ENCODE results near the gene RRP36.
A peak's percentile ranks its signal among the peaks of the same experiment; 100 is the strongest.

RRP36 gene

DNA sequence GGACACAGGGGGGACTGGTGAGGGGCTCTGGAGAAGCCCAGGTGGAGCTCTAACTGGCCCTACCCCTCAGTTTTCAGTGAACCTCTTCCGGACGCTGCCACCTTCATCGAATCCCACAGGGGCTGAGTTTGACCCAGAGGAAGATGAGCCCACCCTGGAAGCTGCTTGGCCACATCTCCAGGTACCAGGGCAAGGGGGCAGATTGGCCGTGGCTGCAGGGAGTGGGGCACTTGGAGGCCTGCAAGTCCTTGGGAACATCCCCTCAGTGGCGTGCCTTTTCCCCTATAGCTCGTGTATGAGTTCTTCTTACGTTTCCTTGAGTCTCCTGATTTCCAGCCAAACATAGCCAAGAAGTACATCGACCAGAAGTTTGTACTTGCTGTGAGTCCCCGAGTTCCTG lies 14.3 kb upstream of the RRP36 start:
- DNase-seq: no peak

DNA sequence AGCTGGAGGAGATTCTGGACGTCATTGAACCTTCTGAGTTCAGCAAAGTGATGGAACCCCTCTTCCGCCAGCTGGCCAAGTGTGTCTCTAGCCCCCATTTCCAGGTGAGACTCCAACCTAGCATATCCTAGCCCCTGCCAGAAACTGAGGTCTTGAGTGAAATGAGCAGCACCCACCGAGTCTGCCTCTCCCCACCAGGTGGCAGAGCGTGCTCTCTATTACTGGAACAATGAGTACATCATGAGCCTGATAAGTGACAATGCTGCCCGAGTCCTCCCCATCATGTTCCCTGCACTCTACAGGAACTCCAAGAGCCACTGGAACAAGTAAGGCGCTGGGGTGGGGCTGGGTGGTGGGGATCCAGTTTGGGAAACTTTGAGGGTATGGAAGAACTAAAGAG lies 12.3 kb upstream of the RRP36 start:
- DNase-seq: peak in 2 of 3 experiments; percentile 13 to 42

DNA sequence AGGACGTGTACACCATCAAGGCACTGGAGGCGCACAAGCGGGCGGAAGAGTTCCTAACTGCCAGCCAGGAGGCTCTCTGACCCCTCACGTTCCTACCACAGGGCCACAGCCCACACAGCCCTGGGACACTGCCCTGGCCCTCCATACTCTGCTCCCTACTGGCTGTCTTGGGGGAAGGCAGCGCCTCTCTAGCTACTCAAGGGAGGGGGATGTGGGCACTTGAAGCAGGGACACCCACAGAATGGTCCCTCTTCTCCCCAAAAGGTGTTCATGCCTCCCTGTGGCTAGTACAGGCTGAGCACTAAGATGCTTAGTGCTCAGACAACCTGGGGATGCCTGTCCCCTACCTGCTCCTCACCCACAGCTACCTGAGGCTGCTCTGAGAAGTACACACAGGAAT lies 10.2 kb upstream of the RRP36 start:
- DNase-seq: no peak

DNA sequence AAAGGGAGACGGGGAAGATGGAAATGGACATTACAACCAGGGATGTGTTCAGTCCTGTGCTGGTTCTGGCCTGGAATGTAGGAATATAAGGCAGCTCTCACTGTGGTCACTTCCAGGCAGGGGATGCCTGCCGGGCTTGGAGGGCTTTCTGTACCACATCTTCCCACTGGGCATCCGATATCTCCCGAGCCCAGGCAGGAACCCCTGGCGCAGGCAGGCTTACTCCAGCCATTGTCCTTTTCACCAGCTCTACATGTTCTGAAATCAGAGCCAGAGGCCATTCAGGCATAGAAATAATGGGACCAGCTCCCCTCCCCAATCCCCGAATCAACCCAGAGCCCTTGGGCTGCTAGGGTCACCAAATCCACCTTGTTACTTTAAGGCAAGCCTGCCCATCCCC lies 9.1 kb upstream of the RRP36 start:
- no peak for DNase-seq

DNA sequence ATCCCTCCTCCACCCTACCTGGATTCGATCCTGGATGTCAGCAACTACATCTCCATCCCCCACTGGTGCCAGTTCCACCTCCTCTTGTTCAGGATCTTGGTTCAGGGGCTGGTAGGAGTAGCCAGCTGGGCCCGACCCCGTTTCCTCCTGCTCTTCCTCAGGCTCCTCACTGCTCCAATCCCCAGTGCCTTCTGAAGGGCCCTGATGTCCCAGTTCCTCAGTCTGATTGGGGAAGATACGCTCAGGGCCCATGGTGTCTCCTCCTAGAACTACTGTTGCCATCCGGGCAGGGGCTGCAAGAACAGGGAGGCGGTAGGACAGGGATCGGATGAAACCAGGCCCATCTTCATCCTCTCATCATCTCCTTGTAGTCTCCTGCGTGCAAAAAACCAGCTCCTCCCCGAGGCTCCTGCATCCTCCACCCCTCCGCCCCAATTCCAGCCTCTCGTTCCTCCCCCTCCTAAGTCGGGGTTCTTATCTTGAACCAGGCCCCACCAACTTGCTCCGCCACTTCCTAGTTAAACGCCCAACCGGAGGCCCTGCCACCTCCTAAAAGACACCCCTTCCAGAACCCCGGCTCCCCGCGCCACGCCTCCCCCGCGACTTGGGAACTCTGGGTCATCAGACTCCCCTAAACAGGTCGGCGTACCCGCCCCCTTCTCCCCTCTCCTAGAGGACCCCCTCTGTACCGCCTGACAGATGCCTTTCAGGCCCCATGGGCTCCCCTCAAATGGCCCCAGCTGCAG lies 8.2 kb upstream of the RRP36 start:
- DNase-seq: no peak

DNA sequence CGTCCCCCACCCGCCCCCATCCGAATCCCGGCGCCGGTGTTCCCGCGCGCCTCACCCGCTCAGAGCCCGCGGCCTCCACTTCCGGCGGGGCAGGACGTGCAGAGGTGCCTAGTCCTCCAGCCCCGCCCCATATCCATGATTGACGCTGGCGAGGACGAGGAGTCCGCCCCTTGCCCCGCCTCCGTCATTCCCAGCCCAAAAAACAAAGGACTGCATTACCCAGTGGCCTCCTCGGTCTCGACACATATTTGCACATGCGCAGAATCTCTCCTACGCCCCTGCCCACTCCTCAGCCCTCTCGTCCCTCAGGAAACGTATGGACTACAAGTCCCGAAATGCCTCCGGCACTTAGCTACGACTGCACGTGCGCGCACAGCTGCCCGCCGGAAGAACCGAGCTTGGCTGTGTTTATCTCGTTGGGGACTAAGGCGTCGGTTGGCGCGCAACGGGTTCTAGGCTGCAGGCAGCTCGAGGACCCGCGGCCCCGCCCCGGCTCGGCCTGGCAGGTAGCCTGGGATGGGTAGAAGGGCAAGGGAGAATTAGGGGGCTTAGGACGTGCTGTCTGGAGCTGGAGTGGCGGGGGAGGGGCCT lies 7.5 kb upstream of the RRP36 start, which contains the start of the genes KLHDC3 and MEA1:
TSS of gene KLHDC3 (plus strand) at position 407 of the 591 bp plus-strand sequence. CDS start 2,944 bp downstream, outside the sequence.
TSS of gene MEA1 (minus strand) at position 104 of the 591 bp plus-strand sequence. CDS start 133 bp downstream, outside the sequence.
- peak; percentile 99 to 100 (median 99) for DNase-seq

DNA sequence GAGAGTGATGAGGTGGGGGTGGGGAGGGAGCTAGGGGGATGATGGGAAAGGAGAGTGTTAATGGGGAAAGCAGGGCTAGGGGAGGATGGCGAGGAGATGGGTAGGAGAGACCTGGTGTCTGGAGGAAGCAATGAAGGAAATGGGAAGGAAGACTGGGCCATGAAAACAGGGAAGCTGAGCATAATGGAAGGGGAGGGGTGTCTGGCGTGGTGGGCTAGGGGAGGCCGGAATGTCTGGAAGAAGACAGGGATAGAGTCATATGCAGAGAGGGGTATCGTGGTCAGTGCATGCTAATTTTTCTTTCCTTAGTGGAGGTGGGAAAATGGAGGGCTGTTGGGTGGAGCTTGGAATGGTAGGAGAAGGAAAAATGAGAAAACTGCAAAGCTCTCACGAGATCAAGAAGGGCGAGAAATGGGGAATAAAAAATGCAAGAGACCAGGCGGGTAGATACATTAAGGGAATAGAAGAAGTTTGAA lies 7.0 kb upstream of the RRP36 start:
- DNase-seq: no peak

DNA sequence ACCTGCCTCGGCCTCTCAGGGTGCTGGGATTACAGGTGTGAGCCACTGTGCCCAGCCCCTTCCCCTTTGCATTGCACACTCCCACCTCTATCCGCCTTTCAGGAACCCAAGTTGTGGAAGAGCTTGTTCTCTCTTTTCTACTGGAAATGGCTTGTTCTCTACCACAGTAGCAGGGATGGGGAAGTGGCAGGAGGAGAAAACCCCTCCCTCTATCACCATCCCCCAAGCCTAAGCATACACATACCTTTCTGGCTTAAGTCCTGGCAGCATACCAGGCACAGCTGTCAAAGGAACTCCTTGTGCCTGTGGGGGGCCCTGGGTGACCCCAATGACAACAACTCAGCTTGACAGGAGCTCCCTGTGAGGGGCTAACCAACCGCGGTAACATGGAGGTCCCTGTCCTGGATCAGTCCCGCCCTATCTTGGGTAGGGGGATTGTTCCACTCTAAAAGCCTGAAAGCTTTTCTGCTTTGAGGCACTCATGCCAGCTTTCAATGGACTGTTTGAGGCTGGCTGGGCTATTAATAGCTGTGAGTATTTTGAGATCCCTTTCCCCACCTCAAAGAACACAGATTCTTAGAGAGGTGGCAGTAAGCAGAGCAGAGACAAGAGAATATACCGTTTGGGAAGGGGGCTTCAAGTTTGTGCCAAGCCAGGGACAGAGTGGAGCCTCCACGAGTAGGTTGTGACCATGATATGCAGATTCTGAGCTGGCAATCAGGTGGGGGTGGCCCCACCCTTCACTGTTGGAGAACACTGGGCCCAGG lies 5.1 kb upstream of the RRP36 start:
- DNase-seq: no peak

DNA sequence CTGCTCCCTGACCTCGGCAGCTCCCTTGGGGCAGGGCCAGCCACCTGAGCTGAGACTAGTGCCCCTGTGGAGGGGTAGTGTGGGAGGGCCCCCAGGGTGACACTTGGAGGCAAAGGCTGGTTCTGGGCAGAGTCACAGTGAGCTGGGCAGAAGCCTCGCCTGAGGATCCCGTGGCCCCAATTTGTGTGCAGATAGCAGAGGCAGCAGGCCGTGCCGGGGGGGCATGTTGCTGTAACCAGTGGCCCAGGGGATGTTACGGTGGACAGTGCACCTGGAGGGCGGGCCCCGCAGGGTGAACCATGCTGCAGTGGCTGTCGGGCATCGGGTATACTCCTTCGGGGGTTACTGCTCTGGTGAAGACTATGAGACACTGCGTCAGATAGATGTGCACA lies 4.5 kb upstream of the RRP36 start:
- DNase-seq: no peak

DNA sequence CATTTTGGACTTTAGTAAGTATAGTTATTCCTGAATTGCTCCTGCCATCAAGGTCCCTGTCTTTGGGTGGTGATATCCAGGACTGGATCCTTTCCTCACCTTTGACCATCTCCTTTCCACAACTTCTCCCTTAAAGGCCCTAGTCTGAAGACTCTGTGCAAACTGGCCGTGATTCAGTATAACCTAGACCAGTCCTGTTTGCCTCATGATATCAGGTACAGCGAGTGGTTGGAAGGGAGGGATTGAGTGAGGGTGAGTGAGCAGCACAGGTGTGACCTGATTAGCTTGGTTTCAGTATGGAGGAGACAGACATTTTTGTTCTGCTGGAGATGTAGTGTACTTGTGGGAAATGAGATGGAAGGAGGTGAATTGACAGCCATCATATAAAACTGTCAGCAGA lies 2.3 kb upstream of the RRP36 start:
- no peak for DNase-seq

DNA sequence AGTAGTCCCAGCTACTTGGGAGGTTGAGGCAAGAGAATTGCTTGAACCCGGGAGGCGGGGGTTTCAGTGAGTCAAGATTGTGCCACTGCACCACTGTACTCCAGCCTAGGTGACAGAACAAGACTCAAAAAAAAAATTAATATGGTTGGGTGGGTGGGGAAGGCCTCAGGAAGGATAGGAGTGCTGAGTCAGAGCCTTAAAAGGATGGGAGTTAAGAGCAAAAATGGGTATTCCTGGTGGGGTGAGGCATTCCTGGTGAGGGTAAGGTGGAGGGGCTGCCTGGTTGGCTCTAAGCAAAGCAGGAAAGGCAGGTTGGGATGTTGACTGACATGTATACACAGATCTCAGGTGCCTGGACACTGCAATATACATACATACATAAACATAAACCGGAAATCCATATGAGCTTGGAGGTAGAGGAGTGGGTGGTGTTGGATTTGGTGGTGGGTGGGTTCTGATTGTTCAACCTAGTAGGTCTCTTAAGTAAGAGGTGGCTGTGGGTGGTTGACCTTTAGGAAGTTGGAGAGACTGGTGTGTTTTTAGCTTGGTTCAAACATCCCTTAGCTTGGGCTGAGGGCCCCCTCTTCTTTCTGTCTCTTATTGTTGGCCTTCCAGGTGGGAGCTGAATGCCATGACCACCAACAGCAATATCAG lies 1.2 kb upstream of the RRP36 start:
- no peak for DNase-seq

DNA sequence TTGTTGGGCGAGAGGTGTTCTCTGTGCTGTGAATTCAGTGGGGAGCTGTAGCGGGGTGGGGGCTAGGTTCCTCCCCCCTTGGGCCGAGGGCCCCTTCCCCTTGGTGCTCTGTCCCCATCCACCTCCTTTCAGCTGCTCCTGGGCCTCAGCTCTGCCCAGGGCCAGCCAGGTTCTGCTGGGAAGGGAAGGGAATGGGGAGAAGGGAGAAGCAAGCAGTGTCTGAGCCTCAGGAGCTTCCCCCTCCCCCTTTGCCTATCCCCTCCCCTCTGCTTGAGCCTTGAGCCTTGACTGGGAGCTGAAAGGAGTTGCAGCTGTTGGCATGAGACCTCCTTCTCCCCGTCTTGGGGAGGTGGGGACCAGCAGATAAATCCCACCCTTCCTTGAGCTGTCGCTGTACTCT lies 576 bp upstream of the RRP36 start:
- peak in 1 of 3 experiments; percentile 56 for DNase-seq

DNA sequence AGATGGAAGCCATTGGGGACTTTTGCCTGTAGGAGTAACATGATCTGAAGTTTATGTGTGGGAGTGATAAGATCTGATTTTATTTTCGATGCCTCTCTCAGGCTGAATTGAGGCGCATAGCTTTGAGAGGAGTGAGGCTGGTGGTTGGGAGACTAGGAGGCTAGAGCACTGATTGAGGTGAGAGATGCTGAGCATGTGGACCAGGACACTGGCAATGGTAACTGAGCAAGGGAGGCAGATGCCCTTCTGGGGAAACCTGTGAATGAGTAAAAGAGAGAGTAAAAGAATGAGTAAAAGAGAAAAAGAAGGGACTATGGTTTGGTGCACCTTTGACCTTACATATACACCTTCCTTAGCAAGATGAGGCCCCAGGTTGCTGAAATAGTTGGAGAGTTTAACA lies 3.0 kb downstream of the RRP36 start:
- DNase-seq: no peak

DNA sequence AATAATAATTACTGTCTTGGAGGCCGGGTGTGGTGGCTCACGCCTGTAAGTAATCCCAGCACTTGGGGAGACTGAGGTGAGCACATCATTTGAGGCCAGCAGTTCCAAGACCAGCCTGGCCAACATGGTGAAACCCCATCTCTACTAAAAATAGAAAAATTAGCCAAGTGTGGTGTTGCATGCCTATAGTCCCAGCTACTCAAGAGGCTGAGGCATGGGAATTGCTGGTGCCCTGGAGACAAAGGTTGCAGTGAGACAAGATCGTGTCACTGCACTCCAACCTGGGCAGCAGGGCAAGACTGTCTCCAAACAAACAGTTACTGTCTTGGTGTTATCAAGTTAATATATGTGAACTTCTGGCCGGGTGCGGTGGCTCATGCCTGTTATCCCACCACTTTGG lies 4.9 kb downstream of the RRP36 start:
- no peak for DNase-seq

DNA sequence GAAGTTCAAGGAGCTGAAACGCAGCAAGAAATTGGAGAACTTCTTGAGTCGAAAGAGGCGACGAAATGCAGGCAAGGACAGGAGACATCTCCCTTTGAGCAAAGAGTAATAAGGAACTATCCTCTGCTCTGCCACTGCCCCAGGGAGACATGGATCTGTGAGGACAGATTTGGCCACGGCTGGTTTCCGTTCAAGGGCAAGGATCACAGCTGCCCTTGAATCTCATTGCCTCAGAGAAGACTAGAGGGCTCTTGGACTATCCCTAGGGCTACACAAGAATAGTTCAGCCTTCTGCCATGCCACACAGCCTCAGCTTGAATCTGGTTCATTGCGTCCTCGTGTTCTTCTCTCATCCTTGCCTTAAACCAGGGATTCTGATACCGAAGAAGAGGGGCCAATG lies 7.7 kb downstream of the RRP36 start:
- no peak for DNase-seq

DNA sequence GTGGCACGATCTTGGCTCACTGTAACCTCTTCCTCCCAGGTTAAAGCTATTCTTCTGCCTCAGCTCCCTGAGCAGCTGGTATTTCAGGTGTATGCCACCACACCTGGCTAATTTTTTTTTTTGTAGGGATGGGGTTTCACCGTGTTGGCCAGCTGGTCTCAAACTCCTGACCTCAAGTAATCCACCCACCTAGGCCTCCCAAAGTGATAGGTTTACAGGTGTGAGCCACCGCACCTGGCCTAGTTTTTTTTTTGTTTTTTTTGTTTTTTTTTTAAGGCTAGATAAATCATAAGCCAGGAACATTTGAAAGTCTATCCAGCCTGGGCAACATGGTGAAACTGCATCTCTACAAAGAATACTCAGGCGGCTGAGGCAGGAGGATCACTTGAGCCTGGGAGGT lies 10.9 kb downstream of the RRP36 start:
- no peak for DNase-seq

DNA sequence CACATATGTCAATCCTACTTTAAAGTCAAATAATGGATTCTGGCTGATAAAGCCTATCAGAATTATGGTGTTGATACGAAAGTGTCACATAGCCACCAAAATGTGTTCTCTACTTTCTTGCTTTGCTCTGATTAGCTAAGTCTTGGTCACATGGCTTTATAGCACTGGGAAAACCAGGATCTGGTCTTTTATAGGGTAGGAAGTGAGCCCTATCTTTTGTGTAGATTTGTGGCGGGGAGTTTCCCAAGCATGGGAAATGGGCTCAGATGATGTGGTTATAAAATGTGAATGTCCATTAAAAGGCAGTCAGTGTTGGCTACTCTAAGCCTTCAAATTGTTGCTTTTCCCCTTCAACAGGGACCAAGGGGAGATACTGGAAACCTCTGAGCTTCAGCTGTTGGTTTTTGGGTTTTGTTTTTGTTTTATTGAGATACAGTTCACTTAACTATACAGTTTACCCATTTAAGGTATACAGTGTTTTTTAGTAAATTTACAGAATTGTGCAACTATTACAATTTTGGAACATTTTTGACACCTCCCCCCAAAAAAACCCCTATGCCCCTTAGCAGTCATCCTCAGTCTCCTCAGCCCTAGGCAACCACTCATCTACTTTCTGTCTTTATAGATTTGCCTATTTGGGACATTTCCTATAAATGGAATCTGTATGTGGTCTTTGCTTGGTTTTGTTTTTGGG lies 12.2 kb downstream of the RRP36 start:
- DNase-seq: no peak

DNA sequence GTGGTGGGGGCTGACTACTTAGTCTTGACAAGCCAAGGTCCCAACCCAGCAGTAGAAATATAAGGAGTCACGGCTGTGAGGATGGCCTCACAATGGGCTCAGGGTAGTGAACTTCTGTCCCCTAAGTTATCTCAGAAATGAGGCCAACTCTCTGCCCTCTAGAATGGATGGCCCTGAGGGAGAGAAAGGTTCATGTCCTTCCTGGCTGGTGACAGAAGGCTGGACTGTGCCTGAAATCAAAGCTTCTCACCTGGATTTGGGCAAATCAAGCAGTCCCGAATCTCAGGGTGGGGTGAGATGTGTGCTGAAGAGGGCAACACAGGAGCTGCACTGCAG lies 12.7 kb downstream of the RRP36 start:
- DNase-seq: no peak

DNA sequence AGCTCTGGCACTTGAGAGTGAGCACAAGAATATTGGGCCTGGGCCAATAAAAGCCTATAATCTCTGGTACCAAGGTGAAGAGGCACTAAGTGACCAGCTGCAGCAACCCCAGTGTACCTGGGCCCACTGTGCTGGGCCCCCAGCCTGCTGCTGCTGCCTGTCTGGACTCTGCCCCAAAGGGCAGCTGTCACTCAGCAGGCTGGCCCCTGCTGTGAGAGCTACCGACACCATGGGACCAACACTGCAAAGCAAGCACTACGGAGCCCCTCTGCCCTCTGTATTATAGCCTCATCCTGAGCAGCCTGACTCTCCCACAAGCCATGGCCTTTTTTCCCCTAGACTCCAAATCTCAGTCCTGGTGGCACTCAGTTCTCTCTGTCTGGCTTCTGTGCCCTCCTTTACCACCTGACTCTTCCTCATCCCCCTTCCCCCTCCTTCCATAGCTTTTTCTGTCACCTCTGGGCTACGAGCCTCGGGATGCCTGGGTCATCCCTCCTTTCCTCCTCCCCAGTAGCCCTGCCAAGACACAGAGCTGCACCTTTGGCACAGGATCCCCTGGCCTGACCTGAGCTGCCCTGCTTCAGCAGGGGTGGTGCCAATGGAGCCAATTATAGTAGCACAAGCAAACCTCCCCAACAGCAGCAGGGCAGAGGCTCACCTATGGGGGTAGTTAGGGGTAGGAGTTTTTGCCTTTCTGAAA lies 14.2 kb downstream of the RRP36 start:
- no peak for DNase-seq

DNA sequence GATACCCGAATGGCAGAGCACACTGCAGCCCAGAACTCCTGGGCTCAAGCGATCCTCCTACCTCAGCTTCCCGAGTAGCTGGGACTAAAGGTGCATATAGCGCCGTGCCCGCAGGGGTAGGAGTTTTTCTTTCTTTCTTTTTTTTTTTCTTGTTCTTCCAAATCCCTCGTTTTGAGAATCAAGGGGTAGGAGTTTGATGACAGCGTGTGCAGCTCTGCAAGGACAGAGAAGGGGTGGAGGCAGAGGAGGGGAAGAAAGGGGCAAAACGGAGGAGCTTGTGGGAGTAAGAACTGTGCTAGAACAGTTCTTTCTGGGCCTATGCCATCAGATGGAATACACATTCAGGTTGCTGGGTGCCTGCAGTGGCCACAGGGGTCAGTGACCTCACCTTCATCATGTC lies 15.3 kb downstream of the RRP36 start:
- DNase-seq: no peak

DNA sequence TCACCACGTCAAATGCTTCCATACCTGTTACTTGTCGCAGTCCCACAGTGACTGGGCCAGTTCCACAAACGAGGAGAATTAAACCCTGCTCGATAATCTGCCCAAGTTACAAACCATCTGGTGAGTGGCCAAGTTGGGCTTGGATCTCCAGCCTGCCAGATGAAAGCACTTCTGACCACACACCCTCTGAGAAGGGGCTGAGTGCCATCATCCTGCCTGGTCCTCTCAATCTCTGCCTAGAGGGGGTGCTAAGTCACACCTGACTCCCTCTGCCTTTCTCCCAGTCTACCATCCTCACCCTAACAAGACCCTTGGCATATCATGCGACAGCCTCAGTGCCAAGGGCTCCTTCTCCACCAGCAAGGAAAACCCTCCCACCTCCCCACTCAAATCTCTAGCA lies 15.8 kb downstream of the RRP36 start:
- DNase-seq: no peak

DNA sequence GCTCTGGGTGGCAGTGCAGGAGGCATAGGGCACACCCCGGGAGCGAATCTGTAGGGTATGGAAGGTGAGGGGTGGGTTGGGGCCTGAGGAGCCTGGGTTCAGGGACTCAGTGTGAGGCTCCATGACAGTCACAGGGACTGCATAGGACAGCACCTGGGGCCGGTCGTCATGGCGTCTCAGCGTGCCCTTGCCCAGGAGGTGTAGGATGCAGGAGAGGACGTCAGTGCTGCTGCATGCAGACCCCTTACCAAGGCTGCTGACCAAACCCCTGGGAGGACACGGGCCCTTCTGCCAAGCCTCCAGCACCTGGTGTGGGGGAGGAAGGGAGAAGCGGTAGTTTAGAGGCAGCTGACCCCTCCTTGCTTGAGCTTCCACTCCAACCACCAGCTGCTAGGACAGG lies 16.3 kb downstream of the RRP36 start:
- no peak for DNase-seq
